HepG2 (cell line): ENCODE measurements around the gene RAPSN. TPM values are rescaled to one million over a fixed set of nuclear protein-coding genes. Genes with fewer than 3 reads are reported as not detected.

Source experiments
- ARID5B ChIP-seq: IDR thresholded peaks from 2 replicates; pipeline ENCODE4 v1.4.0; 2020; ENCODE audit warnings: mild to moderate bottlenecking, missing genetic modification reagents
- ARNTL ChIP-seq: sonication (generic); formaldehyde crosslinking; IDR thresholded peaks from 2 replicates; pipeline ENCODE4 v1.4.0; 2020; ENCODE audit warnings: mild to moderate bottlenecking, missing genetic modification reagents
- CEBPG ChIP-seq: IDR thresholded peaks from 2 replicates; pipeline ENCODE4 v1.6.1; 2016
- HNF1A ChIP-seq, 2 experiments: sonication (generic) in 1 of 2; formaldehyde crosslinking in 1 of 2; IDR thresholded peaks; 2 replicates each; pipeline versions ENCODE4 v1.4.0 to v1.6.1; 2016 to 2020; ENCODE audit warnings: borderline replicate concordance in 1 of 2, low read depth in 1 of 2, mild to moderate bottlenecking in 1 of 2, missing genetic modification reagents in 1 of 2
- NFKB2 ChIP-seq: sonication (generic); formaldehyde crosslinking; IDR thresholded peaks from 2 replicates; pipeline ENCODE4 v1.4.0; 2020; ENCODE audit warnings: missing genetic modification reagents, borderline replicate concordance
- NFYC ChIP-seq: IDR thresholded peaks from 2 replicates; pipeline ENCODE4 v1.6.1; 2016; ENCODE audit warnings: missing genetic modification reagents, missing compliant biosample characterization
- NONO ChIP-seq, 2 experiments: fragments of 450-650 bp in 1 of 2; sonication (generic) in 1 of 2; formaldehyde crosslinking in 1 of 2; IDR thresholded peaks in 1 of 2; conservative IDR thresholded peaks in 1 of 2; 2 replicates each; pipeline versions ENCODE4 v1.6.1 to v1.8.0; 2017 to 2022; ENCODE audit warnings: mild to moderate bottlenecking in 1 of 2, missing genetic modification reagents in 1 of 2, moderate library complexity in 1 of 2
- PHF20 ChIP-seq: sonication (generic); formaldehyde crosslinking; IDR thresholded peaks from 2 replicates; pipeline ENCODE4 v1.5.0; 2020; ENCODE audit warnings: mild to moderate bottlenecking, missing genetic modification reagents
- POGZ ChIP-seq: sonication (generic); formaldehyde crosslinking; IDR thresholded peaks from 2 replicates; pipeline ENCODE4 v1.4.0; 2020; ENCODE audit warnings: mild to moderate bottlenecking, missing genetic modification reagents
- SRSF1 ChIP-seq: fragments of 200-400 bp; formaldehyde crosslinking; optimal IDR thresholded peaks from 2 replicates; pipeline ENCODE3; 2017; ENCODE audit warnings: mild to moderate bottlenecking, low read depth, low read length, moderate library complexity
- THAP8 ChIP-seq: sonication (generic); formaldehyde crosslinking; IDR thresholded peaks from 2 replicates; pipeline ENCODE4 v1.5.1; 2020; ENCODE audit warnings: missing genetic modification reagents, mild to moderate bottlenecking, borderline replicate concordance
- ZKSCAN5 ChIP-seq: sonication (generic); formaldehyde crosslinking; IDR thresholded peaks from 2 replicates; pipeline ENCODE4 v1.5.1; 2020; ENCODE audit warnings: mild to moderate bottlenecking, missing genetic modification reagents
- ZNF280B ChIP-seq: sonication (generic); formaldehyde crosslinking; IDR thresholded peaks from 2 replicates; pipeline ENCODE4 v1.5.0; 2020; ENCODE audit warnings: missing genetic modification reagents, mild to moderate bottlenecking, borderline replicate concordance
- ZNF354B ChIP-seq: sonication (generic); formaldehyde crosslinking; IDR thresholded peaks from 2 replicates; pipeline ENCODE4 v1.8.0; 2022; ENCODE audit warnings: mild to moderate bottlenecking, missing genetic modification reagents
- polyA plus RNA-seq, 8 experiments: library from polyadenylated mRNA; depleted of rRNA in 3 of 8; stranded (reverse) in 7 of 8; unstranded in 1 of 8; fragments of >200 nt; fragmentation: Illumina TruSeq in 4 of 8; extraction: Trizol in 4 of 8; gene quantifications; 2 replicates each; pipeline versions ENCODE4 v1.2.1 to v1.2.3, GENCODE V29; 2011 to 2016; ENCODE audit warnings: low read depth in 4 of 8, missing spikeins in 1 of 8, mixed read lengths in 1 of 8; ENCODE audit not compliant: insufficient read depth in 1 of 8
- total RNA-seq, 5 experiments: library from RNA; depleted of rRNA; stranded (reverse); fragments of >200 nt; fragmentation: Illumina TruSeq; extraction: Trizol; gene quantifications; 2 replicates each; pipeline ENCODE4 v1.2.3, GENCODE V29; 2016; ENCODE audit warnings: low read depth in 1 of 5

Gene RAPSN
- total and polyA plus RNA-seq, 2 of the 13 experiments (the other 11 are each of a cell fraction or from before 2014, with no cell fraction given), result 0.15 to 1.2 TPM

GRCh38 chr11:47407746-47408590, 41.0 kb downstream of the RAPSN start, which contains the start of gene SLC39A13 (continued):
- TF ChIP-seq ZNF280B (CRISPR knock-in tag) (no peak), ARID5B (CRISPR knock-in tag) (peak; percentile 54; the same call in 1 of the 2 replicates), NONO (IDR thresholded peaks at IDR 0.05) (no peak), NONO (CRISPR knock-in tag; conservative IDR thresholded peaks at IDR 0.05) (peak; percentile 97), HNF1A (IDR thresholded peaks at IDR 0.05; ENCODE audit: low read depth) (no peak), HNF1A (CRISPR knock-in tag; IDR thresholded peaks at IDR 0.05; ENCODE audit: borderline replicate concordance) (peak; percentile 76; the same call in 1 of the 2 replicates), NFYC (no peak), PHF20 (CRISPR knock-in tag) (peak; percentile 100), ARNTL (peak; percentile 51; the same call in 1 of the 2 replicates), THAP8 (CRISPR knock-in tag) (peak; percentile 91; the same call in 1 of the 2 replicates), ZKSCAN5 (no peak), SRSF1 (peak; percentile 46), NFKB2 (CRISPR knock-in tag) (peak; percentile 63; the same call in 1 of the 2 replicates), ZNF354B (CRISPR knock-in tag) (no peak), POGZ (peak; percentile 81; the same call in 1 of the 2 replicates), CEBPG (CRISPR knock-in tag) (no peak)
